ENCODE data around the gene GGT6. TPM values are rescaled to one million over a fixed set of nuclear protein-coding genes. Genes with fewer than 3 reads are reported as not detected.
A peak's percentile ranks its signal among the peaks of the same experiment; 100 is the strongest.

The GGT6 gene
- total and polyA plus RNA-seq, 2 of the 13 experiments (the other 11 are each of a cell fraction or from before 2014, with no cell fraction given): 0.16 to 0.80 TPM

GRCh38 chr17:4574448-4575045 is 14.2 kb upstream of the GGT6 start:
- no peak overlapping the region for H3K4me3 ChIP-seq (replicated peaks in 1 of 3; ENCODE audit: insufficient read depth in 1 of 3, low read depth in 2 of 3, low read length in 3 of 3)
- no peaks in the 10 kb centered on the region for H3K36me3 ChIP-seq (replicated peaks in 1 of 2; ENCODE audit: control insufficient read depth in 1 of 2, insufficient read depth in 2 of 2, low read length in 2 of 2)
- no peak for DNase-seq (ENCODE audit: low spot score)
- no peaks in the 10 kb centered on the region for H3K79me2 ChIP-seq (ENCODE audit: insufficient read depth, low read length)
- no peaks in the 10 kb centered on the region for H3K9me3 ChIP-seq (ENCODE audit: low read length)
- no peaks in the 10 kb centered on the region for H4K20me1 ChIP-seq (ENCODE audit: insufficient read depth, low read length)
- FAIRE-seq: no peak
- in situ Hi-C loops (cut with HindIII; ENCODE audit: extremely low pct_ligation_motif_present, low pct_unique_long_range_greater_than_20kb) (no loop called here), intact Hi-C loops (cut with micrococcal nuclease; ENCODE audit: unreplicated experiment) (no loop called here)
- BruUV-seq (replicated peaks): no TSS peak
- H3K4me1 ChIP-seq (ENCODE audit: insufficient read depth, low read length): peaks cover 54% of the 10 kb centered on the region
- ATAC-seq: no peak
- ChIA-PET CTCF (ENCODE audit: low intra/inter-chr PET ratio, low total read pairs) (no interaction called here), POLR2A (interaction anchor here (1.5 to 3.2 kb wide), 2 partner anchors 18 to 19 kb away, joined by 5 to 21 read pairs; partner anchors contain the start of gene MYBBP1A)
- no peak overlapping the region for H2AFZ ChIP-seq (ENCODE audit: low read length)
- H3K4me2 ChIP-seq (ENCODE audit: low read depth, low read length): peak overlapping the region; percentile 50
- H3K27ac ChIP-seq (ENCODE audit: extremely low read length, insufficient read depth, low read length): no peak overlapping the region
- 96% methylated on average over 9 of the region's 9 CpGs for WGBS (ENCODE audit: low lambda C conversion rate)
- no peak for TF ChIP-seq ZNF569 (CRISPR knock-in tag; IDR thresholded peaks at IDR 0.05; ENCODE audit: borderline replicate concordance)
- peak; percentile 86 for TF ChIP-seq ZMYM3 (CRISPR knock-in tag; IDR thresholded peaks at IDR 0.05)
- TF ChIP-seq ZNF629 (CRISPR knock-in tag; conservative IDR thresholded peaks at IDR 0.05): peak; percentile 93
- no peak for TF ChIP-seq TBP (CRISPR knock-in tag; IDR thresholded peaks at IDR 0.05)
- TF ChIP-seq FOSL2 (CRISPR knock-in tag; IDR thresholded peaks at IDR 0.05): no peak
- TF ChIP-seq NR2F2 (IDR thresholded peaks at IDR 0.05; ENCODE audit: borderline replicate concordance, low read depth): no peak
- no peak for TF ChIP-seq SIX4 (CRISPR knock-in tag; IDR thresholded peaks at IDR 0.05)
- no peak overlapping the region for H3K9ac ChIP-seq (ENCODE audit: insufficient read depth, low read depth, low read length)
- no peaks in the 10 kb centered on the region for H3K27me3 ChIP-seq (ENCODE audit: control insufficient read depth in 1 of 2, insufficient read depth in 2 of 2, low read length in 2 of 2)

- CTCF ChIA-PET (ENCODE audit: low intra/inter-chr PET ratio, low total read pairs): no interaction called here
- no peak overlapping the region for H3K9ac ChIP-seq (ENCODE audit: insufficient read depth, low read depth, low read length)
- no peaks in the 10 kb centered on the region for H4K20me1 ChIP-seq (ENCODE audit: insufficient read depth, low read length)
- no peak overlapping the region for H3K27ac ChIP-seq (ENCODE audit: extremely low read length, insufficient read depth, low read length)
- H3K27me3 ChIP-seq (ENCODE audit: control insufficient read depth in 1 of 2, insufficient read depth in 2 of 2, low read length in 2 of 2): no peaks in the 10 kb centered on the region
- intact Hi-C loops (cut with micrococcal nuclease; ENCODE audit: unreplicated experiment): no loop called here
- ATAC-seq (no peak), FAIRE-seq (no peak), DNase-seq (ENCODE audit: low spot score) (no peak)
- POLR2A ChIA-PET: interaction anchor here (1.5 kb wide), 1 partner anchor 18 kb away, joined by 5 read pairs; the partner anchor contains the start of gene MYBBP1A
- H3K4me2 ChIP-seq (ENCODE audit: low read depth, low read length): peak overlapping the region; percentile 50; the same call in 1 of the 2 replicates
- in situ Hi-C loops (cut with HindIII; ENCODE audit: extremely low pct_ligation_motif_present, low pct_unique_long_range_greater_than_20kb): no loop called here
- H3K9me3 ChIP-seq (ENCODE audit: low read length): no peaks in the 10 kb centered on the region
- no peak overlapping the region for H2AFZ ChIP-seq (ENCODE audit: low read length)
- no TSS peak for BruUV-seq (replicated peaks)
- H3K36me3 ChIP-seq (replicated peaks in 1 of 2; ENCODE audit: control insufficient read depth in 1 of 2, insufficient read depth in 2 of 2, low read length in 2 of 2): no peaks in the 10 kb centered on the region
- 21% methylated on average over 3 of the region's 7 CpGs for WGBS (ENCODE audit: low lambda C conversion rate)
- H3K4me3 ChIP-seq (replicated peaks in 1 of 3; ENCODE audit: insufficient read depth in 1 of 3, low read depth in 2 of 3, low read length in 3 of 3): peak overlapping the region in 1 of 3 experiments; percentile 34; a peak in 1 of 6 replicates
- no peaks in the 10 kb centered on the region for H3K79me2 ChIP-seq (ENCODE audit: insufficient read depth, low read length)
- H3K4me1 ChIP-seq (ENCODE audit: insufficient read depth, low read length): peaks cover 62% of the 10 kb centered on the region
- TF ChIP-seq MNT (IDR thresholded peaks at IDR 0.05) (no peak), NR3C1 (CRISPR knock-in tag; IDR thresholded peaks at IDR 0.05) (no peak), ASH2L (IDR thresholded peaks at IDR 0.05; ENCODE audit: insufficient read length, low read depth, low read length) (no peak), ATF7 (IDR thresholded peaks at IDR 0.05) (no peak), ATF7 (CRISPR knock-in tag; IDR thresholded peaks at IDR 0.05) (no peak), NFE2 (CRISPR knock-in tag; IDR thresholded peaks at IDR 0.05) (no peak), ZNF746 (CRISPR knock-in tag; IDR thresholded peaks at IDR 0.05) (no peak), ZNF30 (CRISPR knock-in tag; IDR thresholded peaks at IDR 0.05) (no peak), NRL (CRISPR knock-in tag; IDR thresholded peaks at IDR 0.05; ENCODE audit: borderline replicate concordance) (0 out of 2 replicates have a peak, but pooled peaks have one; percentile 33), HNRNPL (IDR thresholded peaks at IDR 0.05; ENCODE audit: low read depth, low read length) (0 out of 2 replicates have a peak, but pooled peaks have one; percentile 41), SNAPC5 (CRISPR knock-in tag; IDR thresholded peaks at IDR 0.05; ENCODE audit: borderline replicate concordance) (no peak)
Observed at GRCh38 chr17:4573669-4574068, 13.3 kb upstream of the GGT6 start.
